Measurements from ENCODE around the gene LARP4B.

DNA sequence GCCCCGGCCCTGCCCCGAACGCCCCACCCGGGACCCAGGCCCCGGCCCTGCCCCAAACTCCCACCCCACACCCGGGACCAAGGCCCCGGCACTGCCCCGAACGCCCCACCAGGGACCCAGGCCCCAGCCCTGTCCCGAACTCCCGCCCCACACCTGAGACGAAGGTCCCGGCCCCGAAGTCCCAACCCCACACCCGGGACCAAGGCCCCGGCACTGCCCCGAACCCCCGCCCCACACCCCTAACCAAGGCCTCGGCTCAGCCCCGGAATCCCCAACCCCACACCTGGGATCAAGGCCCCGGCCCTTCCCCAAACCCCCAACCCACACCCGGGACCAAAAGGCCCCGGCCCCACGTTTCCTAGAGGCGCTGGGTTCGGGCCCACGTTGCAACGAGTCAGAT, 1.1 kb upstream of the LARP4B start:
- TF ChIP-seq, protein P1, sequence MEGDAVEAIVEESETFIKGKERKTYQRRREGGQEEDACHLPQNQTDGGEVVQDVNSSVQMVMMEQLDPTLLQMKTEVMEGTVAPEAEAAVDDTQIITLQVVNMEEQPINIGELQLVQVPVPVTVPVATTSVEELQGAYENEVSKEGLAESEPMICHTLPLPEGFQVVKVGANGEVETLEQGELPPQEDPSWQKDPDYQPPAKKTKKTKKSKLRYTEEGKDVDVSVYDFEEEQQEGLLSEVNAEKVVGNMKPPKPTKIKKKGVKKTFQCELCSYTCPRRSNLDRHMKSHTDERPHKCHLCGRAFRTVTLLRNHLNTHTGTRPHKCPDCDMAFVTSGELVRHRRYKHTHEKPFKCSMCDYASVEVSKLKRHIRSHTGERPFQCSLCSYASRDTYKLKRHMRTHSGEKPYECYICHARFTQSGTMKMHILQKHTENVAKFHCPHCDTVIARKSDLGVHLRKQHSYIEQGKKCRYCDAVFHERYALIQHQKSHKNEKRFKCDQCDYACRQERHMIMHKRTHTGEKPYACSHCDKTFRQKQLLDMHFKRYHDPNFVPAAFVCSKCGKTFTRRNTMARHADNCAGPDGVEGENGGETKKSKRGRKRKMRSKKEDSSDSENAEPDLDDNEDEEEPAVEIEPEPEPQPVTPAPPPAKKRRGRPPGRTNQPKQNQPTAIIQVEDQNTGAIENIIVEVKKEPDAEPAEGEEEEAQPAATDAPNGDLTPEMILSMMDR (IDR thresholded peaks at IDR 0.05) = no peak
- TF ChIP-seq POLR2A (IDR thresholded peaks at IDR 0.05) = no peak

Data from vagina (tissue), 2 donors.